T-helper 9 cell (primary cell): ENCODE measurements around the gene RGMB.
"Not testable (repeated sequence)": the region's sequence is repeated elsewhere in the genome, so short reads cannot be mapped to it uniquely, and the experiment has no call there.

ENCODE experiments used
- DNase-seq: peaks from one replicate; pipeline ENCODE4 v3.0.0-alpha.2; 2020
- total RNA-seq, 2 donors: gene quantifications; one replicate each; lab custom pipeline; 2026; lab: John Stamatoyannopoulos, UW

The RGMB gene, protein sequence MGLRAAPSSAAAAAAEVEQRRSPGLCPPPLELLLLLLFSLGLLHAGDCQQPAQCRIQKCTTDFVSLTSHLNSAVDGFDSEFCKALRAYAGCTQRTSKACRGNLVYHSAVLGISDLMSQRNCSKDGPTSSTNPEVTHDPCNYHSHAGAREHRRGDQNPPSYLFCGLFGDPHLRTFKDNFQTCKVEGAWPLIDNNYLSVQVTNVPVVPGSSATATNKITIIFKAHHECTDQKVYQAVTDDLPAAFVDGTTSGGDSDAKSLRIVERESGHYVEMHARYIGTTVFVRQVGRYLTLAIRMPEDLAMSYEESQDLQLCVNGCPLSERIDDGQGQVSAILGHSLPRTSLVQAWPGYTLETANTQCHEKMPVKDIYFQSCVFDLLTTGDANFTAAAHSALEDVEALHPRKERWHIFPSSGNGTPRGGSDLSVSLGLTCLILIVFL
- 20.4 to 20.5 reads per million in 2 donors for total RNA-seq

DNA sequence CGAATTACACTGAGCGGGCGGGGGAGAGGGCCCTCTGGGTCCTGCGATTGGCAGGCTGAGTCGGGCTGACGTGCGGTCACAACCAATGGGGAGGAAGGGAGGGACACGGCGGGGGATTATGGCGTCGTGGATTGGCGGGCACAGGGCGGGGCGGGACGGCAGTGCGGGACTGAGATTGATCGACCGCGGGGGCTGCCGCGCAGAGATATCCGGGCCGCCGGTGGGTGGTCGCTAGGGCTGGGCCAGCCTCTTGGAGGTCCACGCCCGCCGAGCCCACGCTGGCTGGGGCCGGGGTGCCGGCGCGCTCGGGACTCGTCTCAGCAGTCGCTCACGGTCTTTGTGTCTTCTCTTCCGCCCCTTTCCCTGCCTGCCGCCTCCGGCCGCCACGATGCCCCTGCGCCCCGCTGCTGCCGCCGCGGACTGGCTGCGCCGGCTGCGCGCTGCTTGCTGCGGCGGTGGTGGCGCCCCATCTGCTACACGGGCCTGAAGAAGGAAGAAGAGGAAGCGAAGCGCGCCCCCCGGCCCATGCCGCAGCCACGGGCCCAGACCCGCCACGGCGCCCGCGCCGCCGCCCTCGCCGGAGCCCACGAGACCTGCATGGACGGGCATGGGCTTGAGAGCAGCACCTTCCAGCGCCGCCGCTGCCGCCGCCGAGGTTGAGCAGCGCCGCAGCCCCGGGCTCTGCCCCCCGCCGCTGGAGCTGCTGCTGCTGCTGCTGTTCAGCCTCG, at the start of gene RGMB:
RGMB (plus strand) TSS at position 200 of the 728 bp plus-strand sequence; CDS start at position 608, 408 bp downstream.
- DNase-seq: peak; percentile 85

DNA sequence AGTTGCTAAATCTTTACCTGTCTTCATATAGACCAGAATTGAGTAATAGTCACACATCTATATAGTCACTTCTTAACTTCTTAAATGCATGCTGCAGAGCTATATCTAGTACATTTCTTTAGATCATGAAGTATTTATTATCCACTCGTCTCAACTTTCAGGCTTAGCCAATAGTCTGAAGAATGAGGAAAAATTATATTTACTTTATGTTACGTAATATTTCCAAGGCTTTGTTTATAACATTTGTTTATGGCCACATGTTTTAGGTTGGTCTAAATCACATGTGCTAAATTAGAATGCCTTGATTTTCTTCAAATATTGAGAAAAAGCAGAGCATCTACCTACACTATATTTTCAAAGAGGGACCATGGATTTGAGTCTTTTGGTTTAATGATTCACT, 47.2 kb upstream of the RGMB start:
- no peak for DNase-seq

DNA sequence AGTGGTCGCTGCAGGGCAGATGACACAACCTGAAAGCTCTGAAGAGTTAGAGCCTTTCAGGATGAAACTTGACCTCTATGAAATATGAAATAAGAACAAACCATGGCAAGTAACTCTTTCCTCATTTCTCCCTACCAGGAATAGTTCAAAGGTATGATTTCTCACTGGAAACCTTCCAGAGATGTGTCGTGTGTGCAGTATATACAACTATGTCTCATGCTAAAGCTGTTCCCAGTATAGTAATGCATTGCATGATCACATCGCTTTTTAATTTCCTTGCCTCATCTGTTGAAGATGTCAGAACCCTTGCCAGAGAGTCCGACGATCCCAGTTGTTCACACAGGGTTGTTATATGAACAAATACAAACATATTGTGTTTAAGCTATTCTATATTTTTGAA, 45.8 kb upstream of the RGMB start:
- DNase-seq: no peak

DNA sequence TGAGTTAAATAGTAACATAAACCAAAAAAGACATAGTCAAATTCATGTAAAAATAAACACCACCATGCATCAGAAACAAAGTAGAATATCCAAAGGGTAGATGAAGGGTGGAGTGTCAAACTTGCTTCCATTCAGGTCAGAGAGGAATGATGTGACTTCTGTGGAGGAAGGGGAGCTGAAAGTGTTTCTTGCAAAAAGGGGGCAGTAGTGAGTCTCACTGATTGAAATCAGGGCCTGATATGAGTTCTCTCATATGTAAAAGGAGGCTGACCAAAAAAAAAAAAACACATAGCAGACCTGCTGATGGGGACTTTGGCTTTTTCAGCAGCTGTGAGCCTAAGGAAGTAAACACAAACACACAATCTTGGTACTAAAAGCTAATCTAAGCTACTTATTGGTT, 38.8 kb upstream of the RGMB start:
- no peak for DNase-seq

GRCh38 chr5:98735806-98736507, 37.5 kb upstream of the RGMB start:
- no peak for DNase-seq

GRCh38 chr5:98736753-98737152, 36.7 kb upstream of the RGMB start:
- DNase-seq: no peak

GRCh38 chr5:98737441-98737840, 36.0 kb upstream of the RGMB start:
- not testable (repeated sequence) for DNase-seq

DNA sequence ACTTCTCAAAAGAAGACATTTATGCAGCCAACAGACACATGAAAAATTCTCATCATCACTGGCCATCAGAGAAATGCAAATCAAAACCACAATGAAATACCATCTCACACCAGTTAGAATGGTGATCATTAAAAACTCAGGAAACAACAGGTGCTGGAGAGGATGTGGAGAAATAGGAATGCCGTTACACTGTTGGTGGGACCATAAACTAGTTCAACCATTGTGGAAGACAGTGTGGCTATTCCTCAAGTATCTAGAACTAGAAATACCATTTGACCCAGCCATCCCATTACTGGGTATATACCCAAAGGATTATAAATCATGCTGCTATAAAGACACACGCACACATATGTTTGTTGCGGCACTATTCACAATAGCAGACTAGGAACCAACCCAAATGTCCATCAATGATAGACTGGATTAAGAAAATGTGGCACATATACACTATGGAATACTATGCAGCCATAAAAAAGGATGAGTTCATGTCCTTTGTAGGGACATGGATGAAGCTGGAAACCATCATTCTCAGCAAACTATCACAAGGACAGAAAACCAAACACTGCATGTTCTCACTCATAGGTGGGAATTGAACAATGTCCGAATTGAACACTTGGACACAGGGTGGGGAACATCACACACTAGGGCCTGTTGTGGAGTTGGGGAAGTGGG, 34.8 kb upstream of the RGMB start:
- DNase-seq: not testable (repeated sequence)

DNA sequence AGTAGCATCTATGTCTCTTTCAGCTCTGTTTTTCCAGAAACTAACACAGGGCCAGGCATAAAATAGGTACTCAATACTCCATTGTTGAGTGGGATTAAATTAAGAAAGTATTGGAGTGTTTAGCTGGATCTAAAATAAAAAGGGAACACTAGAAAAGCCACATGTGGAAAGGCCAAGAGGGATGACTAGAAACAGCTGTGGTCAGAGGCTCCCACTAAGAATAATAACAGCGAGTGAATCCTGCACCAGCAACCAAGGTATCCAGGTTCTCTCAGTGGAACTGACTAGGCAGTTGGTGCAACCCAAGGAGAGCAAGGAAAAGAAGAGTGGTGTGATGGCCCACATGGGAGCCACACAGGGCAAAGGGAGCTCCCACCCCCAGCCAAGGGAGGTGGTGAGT, 31.5 kb upstream of the RGMB start:
- DNase-seq: no peak

DNA sequence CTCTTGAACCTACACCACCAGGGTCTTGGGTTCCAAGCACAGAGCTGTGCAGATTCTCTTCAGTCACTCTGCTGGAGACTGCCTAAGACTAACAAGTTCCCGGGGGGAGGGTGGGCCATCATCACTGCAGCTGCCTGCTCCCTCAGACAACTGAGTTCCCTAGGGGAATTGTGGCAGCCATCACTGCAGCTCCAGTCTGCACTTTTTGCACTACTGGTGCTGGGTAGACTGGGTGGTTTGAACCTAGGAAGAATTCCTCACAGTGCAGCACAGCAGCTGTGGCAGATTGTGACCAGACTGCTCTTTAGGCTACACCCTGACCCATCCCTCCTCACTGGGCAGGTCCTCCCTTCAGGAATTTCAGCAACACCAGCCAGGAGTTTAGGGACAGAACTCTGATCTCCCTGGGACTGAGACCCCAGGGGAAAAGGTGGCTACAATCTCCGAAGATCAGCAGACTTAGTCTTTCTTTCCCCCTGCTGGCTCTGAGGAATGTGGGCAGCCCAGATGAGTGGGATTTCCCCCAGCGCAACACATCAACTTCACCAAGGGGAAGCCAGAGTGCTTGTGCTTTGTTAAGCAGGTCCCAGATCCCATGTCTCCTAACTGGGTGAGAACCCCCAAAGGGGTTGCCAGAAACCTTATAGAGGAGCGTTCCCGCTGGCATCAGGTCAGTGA, 30.9 kb upstream of the RGMB start:
- DNase-seq: no peak

DNA sequence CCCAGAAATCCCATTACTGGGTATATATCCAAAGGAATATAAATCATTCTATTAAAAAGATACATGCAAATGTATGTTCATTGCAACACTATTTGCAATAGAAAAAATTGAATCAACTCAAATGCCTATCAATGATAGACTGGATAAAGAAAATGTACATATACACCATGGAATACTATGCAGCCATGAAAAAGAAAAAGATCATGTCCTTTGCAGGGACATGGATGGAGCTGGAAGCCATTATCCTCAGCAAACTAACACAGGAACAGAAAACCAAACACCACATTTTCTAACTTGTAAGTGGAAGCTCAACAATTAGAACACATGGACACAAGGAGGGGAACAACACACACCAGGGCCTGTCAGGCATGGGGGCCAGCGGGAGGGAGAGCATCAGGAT, 25.2 kb upstream of the RGMB start:
- DNase-seq: not testable (repeated sequence)

DNA sequence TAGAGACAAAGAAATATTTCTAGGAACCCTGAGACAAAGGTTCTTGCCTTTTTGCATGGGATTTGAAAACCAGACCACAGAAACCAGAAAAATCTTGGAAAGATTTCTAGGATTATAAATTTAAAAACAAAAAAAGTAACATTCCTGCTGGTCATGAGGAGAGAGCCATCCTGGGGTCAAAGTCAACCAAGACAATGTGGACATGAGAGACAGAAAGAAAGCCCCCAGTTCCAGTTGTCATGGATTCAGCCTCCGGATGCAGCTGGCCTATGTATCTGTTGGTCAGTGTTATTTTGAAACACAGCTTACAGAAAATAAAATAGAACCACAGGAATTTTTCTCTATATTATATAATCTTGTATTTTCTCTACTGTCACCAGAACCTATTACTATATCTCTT, 24.4 kb upstream of the RGMB start:
- no peak for DNase-seq

GRCh38 chr5:98750693-98751092, 22.8 kb upstream of the RGMB start:
- DNase-seq: no peak

GRCh38 chr5:98752331-98752730, 21.1 kb upstream of the RGMB start:
- not testable (repeated sequence) for DNase-seq

- not testable (repeated sequence) for DNase-seq
Measured at GRCh38 chr5:98752801-98753200, 20.7 kb upstream of the RGMB start.

DNA sequence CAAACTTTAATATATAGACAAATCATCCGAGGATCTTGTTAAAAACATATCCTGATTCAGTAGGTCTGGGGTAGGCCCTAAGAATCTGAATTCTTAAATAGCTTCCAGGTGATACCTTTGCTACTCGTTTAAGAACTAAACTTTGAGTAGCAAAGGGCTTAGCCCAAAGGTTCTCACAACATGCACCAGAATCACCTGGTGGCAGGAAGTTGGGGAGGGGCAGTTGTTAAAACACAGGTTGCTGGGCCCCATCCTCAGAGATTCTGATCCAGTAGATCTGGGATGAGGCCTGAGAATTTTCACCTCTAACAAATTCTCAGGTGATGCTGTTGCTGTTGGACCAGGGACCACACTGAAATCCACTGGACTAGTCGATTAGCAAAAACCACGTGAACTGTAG, 20.0 kb upstream of the RGMB start:
- no peak for DNase-seq

GRCh38 chr5:98755406-98755805, 18.1 kb upstream of the RGMB start:
- no peak for DNase-seq

DNA sequence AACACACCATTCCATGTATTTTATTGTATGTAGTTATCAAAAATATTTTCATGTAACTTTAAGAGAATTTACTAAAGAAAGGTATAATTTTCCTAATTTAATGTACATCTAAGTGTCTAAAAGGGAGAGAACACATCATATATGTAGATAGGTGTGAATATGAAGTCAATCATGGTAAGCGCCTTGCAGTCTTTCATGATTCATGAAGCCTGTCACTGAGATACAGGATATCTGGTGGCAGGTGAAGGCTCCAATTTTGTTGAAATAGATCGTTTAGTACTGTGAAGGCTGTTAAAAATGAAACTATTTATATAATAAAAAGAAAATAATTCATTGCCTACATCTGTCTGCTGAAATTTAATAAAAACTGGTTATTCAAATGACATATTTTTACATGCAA, 15.5 kb upstream of the RGMB start:
- DNase-seq: no peak

DNA sequence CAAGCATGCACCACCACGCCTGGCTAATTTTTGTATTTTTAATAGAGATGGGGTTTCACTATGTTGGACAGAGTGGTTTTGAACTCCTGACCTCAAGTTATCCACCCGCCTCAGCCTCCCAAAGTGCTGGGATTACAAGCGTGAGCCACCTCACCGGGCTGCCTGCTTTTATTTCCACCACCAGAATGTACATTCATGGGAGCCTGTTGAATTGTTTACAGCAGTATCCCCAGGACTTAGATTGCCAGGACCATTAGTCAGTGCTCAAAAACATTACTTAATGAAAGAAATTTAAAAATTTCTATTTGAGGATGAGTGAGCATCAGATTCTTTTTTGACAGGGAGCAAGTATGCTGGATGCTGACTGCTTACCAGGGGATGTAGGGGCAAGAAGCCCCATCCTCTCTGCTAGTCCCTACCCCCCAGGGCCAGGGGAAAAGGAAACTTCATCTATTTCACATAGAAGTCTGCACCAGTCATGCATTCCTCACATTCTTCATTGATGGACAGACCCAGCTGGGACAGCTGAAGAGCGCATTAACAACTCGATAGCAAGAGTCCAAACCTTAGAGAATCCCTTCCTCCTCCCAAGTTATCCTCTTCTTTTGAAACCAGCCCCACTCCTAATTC, 10.3 kb upstream of the RGMB start:
- no peak for DNase-seq

GRCh38 chr5:98765815-98766214, 7.6 kb upstream of the RGMB start:
- DNase-seq: no peak

DNA sequence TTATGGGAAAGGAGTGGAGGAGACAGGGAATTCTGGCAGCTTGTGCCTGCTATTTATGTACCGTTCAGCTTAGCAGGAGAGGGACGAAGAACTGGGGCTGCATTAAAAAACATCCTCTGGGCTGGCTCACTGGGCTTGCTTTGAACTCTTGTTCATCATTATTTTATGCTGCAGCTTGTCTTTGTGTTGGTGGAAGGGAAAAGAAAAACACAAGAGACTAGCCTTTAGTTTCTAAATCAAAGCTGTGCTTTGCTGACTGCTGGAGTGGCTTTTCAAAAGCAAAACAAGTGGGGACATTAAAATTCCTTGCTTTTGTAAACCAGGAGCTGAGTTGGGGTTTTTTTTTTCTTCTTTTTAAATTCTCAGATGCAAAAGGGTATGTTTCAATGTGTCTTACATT, 5.9 kb upstream of the RGMB start:
- no peak for DNase-seq
